Astrocyte of the hippocampus (primary cell): ENCODE data around the gene BCAS3.

Experiments
- DNase-seq: peaks from one replicate; pipeline ENCODE4 v3.0.0; 2011; ENCODE audit warnings: low read depth, low spot score

BCAS3 gene

DNA sequence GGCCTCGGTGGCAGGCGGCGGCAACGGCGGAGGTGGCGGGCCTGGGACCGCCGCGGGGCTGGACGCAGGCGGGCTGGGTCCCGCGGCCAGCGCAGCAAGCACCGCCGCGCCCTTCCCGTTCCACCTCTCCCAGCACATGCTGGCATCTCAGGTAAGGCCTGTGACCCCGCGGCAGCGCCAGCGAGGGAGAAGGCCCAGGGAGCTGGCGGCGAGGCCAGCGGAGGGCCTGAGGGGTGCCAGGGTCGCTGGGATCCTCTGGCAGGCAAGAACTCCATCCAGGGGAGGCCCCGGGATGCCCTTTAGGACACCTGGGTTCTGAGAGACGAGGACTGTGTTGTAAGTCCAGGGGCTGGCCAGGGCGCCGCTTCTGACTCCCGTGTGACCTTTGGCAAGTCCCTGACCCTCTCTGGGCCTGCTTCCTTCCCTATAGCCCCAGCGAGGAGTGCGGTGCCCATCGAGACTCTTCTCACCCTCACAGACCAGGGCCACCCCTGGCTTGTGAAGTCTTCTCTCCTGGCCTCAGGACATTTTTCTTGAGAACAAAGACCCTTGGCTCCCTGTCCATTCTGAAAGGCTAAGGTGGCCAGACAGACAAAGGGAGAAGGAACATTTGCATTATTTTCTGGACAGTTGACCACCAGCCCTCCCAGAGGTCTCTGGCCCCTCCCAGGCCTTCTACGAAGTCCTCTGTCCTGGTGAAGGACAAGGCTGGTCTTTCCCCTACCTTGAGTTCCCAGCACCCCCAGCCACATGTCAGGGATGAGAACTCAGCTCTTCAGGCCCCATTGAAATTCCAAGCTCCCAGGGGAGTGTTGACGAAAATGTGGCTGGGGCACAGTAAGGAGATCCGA, 728.3 kb downstream of the BCAS3 start:
- no peak for DNase-seq

- no peak for DNase-seq
Measured at GRCh38 chr17:61406537-61406845, 728.8 kb downstream of the BCAS3 start.

- DNase-seq, result no peak
Measured at GRCh38 chr17:61406971-61407911, 729.6 kb downstream of the BCAS3 start.

DNA sequence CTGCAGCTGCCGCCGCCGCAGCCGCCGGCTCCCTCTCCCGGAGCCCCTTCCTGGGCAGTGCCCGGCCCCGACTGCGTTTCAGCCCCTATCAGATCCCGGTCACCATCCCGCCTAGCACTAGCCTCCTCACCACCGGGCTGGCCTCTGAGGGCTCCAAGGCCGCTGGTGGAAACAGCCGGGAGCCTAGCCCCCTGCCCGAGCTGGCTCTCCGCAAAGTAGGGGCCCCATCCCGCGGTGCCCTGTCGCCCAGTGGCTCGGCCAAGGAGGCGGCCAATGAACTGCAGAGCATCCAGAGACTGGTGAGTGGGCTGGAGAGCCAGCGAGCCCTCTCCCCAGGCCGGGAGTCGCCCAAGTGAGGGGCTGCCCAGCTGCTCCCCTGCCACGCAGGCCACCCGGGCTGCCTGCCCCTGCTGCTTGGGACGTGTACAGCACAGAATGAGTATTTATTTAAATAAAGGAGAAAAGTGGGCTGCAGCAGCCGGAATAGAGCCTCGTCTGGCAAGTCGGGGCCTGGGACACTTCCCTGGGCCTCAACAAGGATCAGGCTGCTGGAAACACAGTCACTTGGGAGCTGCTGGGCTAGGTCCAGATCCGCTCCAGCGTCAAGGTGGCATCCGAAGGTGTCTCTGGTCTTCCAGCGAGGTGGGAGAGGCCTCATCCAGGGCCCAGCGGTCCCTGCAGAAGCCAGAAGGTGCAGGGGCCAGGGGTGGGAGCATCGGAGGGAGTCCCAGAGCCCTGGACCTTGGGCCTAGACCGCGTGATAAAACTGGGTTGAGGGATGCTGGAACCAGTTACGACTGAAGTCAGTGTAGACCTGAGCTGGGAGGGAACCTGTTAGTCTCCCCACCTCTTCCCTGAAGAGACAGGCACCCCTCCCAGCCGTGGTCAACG, 730.7 kb downstream of the BCAS3 start:
- peak; percentile 16 for DNase-seq

DNA sequence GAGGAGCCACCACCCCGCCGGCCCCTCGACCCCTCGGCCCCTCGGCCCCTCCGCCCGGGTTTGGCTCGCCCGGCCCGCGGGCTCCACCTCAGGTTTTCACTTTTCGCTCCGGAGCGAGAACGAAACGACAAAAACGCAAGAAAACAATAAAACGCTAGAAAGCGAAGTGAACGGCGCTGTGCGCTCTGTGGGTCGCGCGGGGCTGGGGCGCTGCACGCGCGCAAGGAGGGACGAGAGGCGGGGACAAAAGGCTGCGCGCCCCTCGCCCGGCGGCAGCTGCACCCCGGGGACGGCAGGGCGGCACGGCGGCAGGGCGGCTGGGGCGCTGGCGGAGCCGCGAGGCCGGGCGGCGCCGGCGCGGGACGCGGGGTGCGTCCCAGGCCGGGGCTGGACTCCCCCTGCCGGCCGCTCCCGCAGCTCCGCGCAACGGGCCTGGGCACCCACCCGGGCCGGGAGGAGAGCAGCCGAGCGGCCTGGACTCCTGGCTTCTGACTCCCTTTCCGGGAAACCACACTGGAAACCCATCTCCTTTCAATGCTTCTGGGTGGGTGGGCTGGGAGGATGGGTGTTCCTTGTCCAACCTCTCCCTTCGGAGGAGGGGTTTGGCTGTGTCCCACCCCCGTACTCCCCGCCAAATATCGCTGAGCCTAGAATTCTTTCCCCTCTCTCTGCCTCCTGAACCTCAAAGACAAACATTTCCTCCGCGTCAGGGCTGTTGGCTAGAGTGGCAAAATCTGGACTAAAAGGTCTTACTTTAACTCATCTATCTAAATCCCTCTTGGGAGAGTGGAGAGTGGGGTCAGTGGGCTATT, 731.9 kb downstream of the BCAS3 start:
- DNase-seq, result peak; percentile 87

DNA sequence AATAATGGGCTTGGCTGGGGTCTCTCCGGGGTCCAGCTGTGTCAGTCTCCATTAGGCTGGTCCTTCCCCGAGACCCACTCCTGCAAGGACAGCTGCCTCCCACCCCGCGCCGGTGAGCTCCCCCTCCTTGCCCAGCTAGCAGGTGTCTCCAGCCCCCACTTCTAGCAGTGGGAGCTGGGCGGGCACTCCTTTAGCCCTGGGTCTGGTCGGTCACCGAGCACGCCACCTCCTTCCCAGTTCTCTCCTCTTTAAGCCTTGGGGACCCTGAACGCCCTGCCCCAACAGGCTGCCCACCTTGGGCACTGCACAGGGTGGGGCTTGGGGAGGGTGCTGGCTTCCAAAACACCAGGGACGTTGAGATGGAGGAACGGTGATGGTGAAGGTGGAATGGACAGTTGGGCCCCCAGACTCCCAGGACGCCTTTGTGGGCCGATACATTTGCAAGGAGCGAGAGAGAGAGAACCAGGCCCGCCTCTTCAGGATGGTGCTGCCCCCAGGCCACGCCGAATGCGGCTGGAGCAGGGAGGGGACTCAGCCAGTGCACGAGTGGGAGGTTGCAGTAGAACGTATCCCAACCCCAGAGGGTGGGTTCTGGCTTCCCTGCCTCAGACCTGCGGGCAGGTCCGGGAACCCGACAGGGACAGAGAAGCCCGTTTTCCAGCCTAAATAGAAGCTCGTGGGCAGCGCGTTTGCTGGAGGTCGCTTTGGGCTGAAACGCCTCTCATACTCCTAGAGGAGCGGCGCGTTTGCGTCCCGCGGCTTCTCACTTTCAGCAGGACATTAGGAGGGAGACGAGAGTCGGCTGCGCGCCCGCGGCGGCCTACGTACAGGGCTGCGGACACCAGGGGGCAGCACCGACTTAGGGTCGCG, 732.7 kb downstream of the BCAS3 start:
- peak; percentile 84 for DNase-seq

DNA sequence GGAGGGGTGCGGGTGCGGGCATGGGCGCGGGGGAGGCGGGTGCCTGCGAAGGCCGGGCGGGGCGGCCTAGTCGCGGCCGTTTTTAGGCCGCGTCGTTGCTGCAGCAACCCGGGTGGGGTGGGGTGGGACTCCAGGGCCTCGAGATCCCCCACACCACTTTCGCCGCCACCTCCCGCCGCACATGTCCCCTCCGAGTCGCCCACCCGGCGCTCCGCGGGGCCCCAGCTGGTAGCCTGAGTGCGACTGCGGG, 733.3 kb downstream of the BCAS3 start:
- no peak for DNase-seq

GRCh38 chr17:61411261-61412142, 733.9 kb downstream of the BCAS3 start:
- DNase-seq, result peak; percentile 74

GRCh38 chr17:61412143-61412859, 734.6 kb downstream of the BCAS3 start:
- DNase-seq, result peak; percentile 92

DNA sequence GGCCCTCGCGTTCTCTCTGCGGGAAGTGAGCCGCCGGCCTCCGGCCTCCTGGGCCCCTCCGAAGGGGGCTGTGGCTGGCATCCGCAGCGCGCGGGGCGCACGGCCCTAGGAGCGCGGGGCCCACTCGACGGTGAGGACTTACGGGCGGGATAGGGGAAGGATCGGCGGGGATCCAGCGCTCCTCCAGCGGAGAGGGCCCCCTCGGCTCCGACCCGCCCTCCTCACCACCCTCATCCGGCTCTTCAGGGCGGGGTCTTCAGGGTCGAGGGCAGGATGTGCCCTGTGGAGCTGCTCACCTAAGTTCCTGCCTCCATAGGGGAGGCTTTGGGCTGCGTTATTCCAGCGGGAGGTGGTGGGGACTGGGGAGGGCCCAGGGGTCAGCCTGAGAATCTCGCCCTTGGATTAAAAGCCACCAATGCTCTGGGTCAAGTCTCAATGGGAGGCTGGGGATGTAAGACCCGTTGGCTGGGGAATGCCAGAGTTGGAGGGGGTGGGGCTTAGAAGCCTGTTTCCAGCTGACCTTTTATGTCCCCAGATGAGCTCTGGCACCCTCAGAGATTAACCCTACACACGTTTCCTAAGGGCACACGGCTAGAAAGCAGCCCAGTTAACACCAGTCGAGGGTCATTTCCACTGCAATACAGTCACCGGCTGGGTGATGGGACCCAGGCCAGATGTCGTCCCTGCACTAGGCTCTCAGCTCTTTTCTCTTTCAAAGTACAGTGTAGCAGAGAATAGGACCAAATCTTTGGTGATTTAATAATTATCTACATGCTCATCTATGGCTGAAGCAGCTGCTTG, 735.4 kb downstream of the BCAS3 start:
- DNase-seq, result no peak

DNA sequence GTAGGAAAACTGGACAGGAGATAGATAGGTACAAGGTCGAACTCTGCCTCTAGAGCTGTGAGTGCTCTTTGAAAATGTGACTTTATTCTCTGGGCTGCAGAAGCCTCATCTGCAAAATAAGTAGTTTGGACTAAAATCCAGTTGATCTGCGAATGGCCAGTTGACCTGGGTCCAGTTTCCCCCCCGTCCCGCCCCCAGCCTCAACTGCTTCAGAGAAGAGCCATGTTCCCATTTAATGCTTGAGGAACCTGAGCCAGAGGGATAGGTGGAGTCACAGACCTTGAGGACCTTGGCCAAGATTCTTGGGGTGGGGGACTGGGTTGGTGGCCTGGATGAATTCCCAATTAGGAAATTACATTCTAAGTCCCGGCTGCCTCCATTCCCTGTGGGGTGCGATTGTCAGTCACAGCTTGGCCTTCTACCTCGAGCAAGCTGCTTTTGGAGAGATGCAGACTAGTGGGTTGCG, 736.0 kb downstream of the BCAS3 start:
- DNase-seq, result no peak

DNA sequence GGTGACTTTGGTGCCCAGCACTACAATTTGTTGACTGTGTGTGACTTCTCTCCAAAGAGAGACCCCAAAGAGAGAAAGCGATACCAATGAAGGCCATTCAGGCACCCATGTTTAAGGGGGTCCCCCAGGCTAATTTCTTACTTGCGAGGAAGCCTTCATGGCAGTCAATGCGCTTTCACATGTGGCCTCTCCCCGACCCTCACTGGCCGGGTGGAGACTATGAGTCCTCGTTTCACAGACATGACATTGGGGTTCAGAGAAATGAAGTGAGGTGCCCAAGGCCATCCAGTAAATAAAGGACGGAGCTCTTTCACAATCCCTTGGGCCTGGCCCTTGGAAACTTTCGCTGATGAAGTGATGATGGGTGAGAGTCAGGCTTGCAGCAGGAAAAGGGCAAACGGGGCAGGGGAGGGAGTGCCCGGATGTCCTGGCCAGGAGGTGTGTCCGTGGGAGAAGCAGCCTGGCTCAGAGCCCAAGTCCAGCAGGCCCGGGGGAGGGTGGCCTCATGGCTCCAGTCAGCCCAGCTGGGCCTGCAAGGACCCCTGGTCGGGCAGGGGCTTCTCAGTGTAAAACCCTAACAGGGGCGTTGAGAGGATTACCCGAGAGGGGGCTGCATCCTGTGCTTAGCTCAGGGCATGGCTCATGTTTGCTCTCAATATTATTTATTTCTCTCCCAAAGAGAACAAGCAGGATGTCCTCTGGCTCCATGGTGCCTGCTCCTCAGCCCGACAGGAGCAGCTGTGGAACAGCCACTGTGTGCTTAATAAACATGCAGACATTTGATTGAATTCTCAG, 736.7 kb downstream of the BCAS3 start:
- no peak for DNase-seq

DNA sequence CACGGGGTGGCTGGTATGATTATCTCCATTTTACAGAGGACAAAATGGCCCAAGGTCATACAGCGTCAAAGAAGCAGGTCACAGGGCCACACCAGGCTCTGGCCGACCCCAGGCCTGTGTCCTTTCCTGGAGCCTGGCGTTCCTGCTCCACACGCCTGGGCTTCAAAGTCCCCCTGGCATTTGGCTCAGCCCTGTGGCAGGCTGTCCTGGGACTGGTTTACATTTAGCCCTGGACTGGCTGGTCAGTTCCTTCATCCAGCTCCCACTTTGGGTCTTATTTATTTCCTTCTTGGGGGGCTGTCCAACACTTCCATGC, 737.2 kb downstream of the BCAS3 start:
- no peak for DNase-seq

GRCh38 chr17:61415374-61416210, 737.9 kb downstream of the BCAS3 start:
- peak; percentile 17 for DNase-seq

- DNase-seq, result no peak
Measured at GRCh38 chr17:61416211-61416539, 738.5 kb downstream of the BCAS3 start.
